ENCODE data around the gene ATP6V0D1. TPM values are rescaled to one million over a fixed set of nuclear protein-coding genes. Genes with fewer than 3 reads are reported as not detected.

ATP6V0D1 gene
- total and polyA plus RNA-seq, 10 donors, result 37.3 to 133 (median 105) TPM

DNA sequence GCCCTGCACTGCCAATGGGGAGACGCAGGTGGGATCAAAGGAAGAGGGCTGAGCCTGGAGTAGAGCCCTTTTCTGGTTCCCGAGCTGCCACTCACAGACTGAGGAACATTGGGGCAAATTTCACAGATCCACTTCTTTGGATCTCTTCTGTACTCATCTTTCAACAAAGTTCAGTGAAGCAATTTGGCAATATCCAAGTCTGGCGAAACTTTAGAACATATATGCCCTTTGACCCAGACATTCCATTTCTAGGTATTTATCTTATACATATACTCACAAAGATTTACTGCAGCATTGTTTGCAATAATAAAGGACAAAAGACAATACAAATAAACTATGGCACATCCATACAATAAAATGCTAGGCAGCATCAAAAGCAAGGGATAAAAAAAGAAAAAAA is 69.6 kb downstream of the ATP6V0D1 start:
- DNase-seq, result no peak
- H3K27ac ChIP-seq, result peak overlapping the region in 1 of 8 donors; percentile 8
- peaks cover 7 to 49% (median 31%) of the 10 kb centered on the region in 6 donors for H3K4me1 ChIP-seq
- no peaks in the 10 kb centered on the region for H3K36me3 ChIP-seq
- H3K27me3 ChIP-seq (replicated peaks in 1 of 7), result peaks cover 0 to 9% (median 0%) of the 10 kb centered on the region in 7 donors
- H3K4me3 ChIP-seq, result no peak overlapping the region
- no peak for TF ChIP-seq POLR2A (IDR thresholded peaks at IDR 0.05)
- TF ChIP-seq, protein P1, sequence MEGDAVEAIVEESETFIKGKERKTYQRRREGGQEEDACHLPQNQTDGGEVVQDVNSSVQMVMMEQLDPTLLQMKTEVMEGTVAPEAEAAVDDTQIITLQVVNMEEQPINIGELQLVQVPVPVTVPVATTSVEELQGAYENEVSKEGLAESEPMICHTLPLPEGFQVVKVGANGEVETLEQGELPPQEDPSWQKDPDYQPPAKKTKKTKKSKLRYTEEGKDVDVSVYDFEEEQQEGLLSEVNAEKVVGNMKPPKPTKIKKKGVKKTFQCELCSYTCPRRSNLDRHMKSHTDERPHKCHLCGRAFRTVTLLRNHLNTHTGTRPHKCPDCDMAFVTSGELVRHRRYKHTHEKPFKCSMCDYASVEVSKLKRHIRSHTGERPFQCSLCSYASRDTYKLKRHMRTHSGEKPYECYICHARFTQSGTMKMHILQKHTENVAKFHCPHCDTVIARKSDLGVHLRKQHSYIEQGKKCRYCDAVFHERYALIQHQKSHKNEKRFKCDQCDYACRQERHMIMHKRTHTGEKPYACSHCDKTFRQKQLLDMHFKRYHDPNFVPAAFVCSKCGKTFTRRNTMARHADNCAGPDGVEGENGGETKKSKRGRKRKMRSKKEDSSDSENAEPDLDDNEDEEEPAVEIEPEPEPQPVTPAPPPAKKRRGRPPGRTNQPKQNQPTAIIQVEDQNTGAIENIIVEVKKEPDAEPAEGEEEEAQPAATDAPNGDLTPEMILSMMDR (IDR thresholded peaks at IDR 0.05 in 8 of 11, conservative IDR thresholded peaks at IDR 0.05 in 3 of 11), result no peak
- TF ChIP-seq POLR2AphosphoS5 (IDR thresholded peaks at IDR 0.05), result no peak
- H3K9me3 ChIP-seq, result no peaks in the 10 kb centered on the region
- intact Hi-C loops (cut with DNase I; ENCODE audit: low total_unique reads), result no loop called here
- WGBS, 5 donors, result 86 to 95% (median 88%) methylated on average over 3 of the region's 3 CpGs

DNA sequence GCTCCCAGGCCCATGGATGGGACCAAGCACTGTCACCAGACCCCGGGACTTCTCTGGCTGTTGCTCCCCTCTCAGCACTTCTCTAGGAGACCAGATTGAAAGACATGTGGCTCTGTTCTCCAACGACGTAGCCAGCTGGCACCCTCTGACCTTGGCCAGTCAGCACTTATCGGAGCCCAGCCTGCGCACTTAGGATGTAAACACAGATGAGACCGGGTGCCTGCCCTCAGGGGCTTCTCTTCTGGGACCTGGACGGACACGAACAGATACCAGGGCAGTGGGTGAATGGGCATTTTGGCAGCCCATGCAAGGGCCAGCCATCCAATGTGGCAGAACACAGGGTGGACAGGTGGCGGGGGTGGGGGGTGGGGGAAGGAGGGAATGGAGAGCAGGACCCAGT is 71.3 kb downstream of the ATP6V0D1 start:
- no peak for DNase-seq
- no peak overlapping the region for H3K4me3 ChIP-seq
- TF ChIP-seq POLR2A (IDR thresholded peaks at IDR 0.05) (no peak), POLR2AphosphoS5 (IDR thresholded peaks at IDR 0.05) (no peak)
- TF ChIP-seq, protein P1 (IDR thresholded peaks at IDR 0.05 in 8 of 11, conservative IDR thresholded peaks at IDR 0.05 in 3 of 11), result no peak
- no peaks in the 10 kb centered on the region for H3K36me3 ChIP-seq
- H3K27me3 ChIP-seq (replicated peaks in 1 of 7), result no peaks in the 10 kb centered on the region
- no peaks in the 10 kb centered on the region for H3K9me3 ChIP-seq
- H3K4me1 ChIP-seq, result peaks cover 0 to 35% (median 17%) of the 10 kb centered on the region in 6 donors
- intact Hi-C loops (cut with DNase I; ENCODE audit: low total_unique reads), result loop anchor here (10.0 kb wide), 1 partner anchor 145 kb away; no protein-coding TSS in a partner anchor
- no peak overlapping the region for H3K27ac ChIP-seq
- 71 to 87% (median 81%) methylated on average over 9 of the region's 9 CpGs for WGBS, 5 donors

DNA sequence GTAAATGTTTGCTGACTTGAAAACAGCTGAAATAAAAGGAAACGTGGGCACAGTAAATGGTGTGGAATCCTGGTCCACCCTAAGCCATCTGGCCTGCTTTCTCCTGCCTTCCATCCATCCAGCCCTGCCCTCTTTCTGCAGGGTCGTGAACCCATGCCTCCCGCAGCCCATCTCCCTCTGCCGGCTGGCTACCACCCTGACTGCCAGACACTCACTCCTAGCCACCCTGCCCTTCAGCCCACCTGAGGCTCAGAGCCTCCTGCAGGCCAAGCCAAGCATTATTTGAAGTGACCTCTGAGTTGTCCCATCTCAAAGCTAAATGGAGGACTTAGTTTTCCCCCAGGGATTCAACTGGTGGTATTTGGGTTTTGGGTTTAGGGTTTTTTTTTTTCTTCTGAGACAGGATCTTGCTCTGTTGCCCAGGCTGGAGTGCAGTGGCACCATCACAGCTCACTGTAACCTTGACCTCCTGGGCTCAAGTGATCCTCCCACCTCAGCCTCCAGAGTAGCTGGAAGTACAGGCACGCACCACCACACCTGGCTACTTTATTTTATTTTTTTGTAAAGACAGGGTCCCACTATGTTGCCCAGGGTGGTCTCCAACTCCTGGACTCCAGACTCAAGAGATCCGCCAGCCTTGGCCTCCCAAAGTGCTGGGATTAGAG is 73.0 kb downstream of the ATP6V0D1 start:
- H3K4me1 ChIP-seq, result peaks cover 0 to 34% (median 14%) of the 10 kb centered on the region in 6 donors
- no peak overlapping the region for H3K4me3 ChIP-seq
- TF ChIP-seq, protein P1 (IDR thresholded peaks at IDR 0.05 in 8 of 11, conservative IDR thresholded peaks at IDR 0.05 in 3 of 11), result no peak
- no peak for TF ChIP-seq POLR2A (IDR thresholded peaks at IDR 0.05)
- no peak for TF ChIP-seq POLR2AphosphoS5 (IDR thresholded peaks at IDR 0.05)
- H3K36me3 ChIP-seq, result no peaks in the 10 kb centered on the region
- WGBS, 5 donors, result 82 to 87% (median 86%) methylated on average over 6 of the region's 6 CpGs
- intact Hi-C loops (cut with DNase I; ENCODE audit: low total_unique reads), result loop anchor here (10.0 kb wide), 1 partner anchor 143 kb away; no protein-coding TSS in a partner anchor
- no peaks in the 10 kb centered on the region for H3K9me3 ChIP-seq
- H3K27ac ChIP-seq, result no peak overlapping the region
- no peaks in the 10 kb centered on the region for H3K27me3 ChIP-seq (replicated peaks in 1 of 7)
- DNase-seq, result no peak

DNA sequence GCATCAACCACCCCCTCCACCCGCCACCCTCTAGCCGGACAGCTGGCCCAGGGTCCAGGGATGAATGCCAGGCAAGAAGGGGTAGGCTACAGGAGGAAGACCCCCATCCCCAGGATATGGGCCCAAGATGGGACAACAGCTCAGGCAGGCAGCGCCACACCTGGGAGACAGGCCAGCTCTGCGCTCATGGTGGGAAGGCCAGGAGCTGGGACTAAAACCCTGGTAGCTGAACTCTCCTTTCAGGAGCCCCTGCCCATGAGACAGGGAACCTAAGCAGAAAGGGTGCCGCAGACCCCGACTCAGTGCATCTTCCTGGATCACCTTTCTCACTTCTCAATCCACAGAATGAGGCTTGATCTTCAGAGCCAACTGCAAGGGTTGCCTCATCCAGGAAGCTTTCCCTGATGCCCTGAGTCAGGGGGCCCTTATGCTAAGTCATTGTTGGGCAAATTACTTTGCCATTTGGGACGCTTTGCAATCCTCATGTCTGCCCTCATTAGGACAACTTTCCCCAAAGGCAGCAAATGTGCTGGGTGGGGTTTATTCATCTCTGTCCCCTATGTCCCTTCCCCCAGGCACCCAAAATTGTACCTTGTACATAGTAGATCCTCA is 73.7 kb downstream of the ATP6V0D1 start:
- H3K9me3 ChIP-seq, result no peaks in the 10 kb centered on the region
- peak overlapping the region in 2 of 8 donors; percentile 13 to 36 for H3K27ac ChIP-seq
- WGBS, 5 donors, result 81 to 93% (median 85%) methylated on average over 5 to 7 of the region's 7 CpGs
- H3K27me3 ChIP-seq (replicated peaks in 1 of 7), result no peaks in the 10 kb centered on the region
- DNase-seq, result no peak
- peaks cover 0 to 27% (median 10%) of the 10 kb centered on the region in 6 donors for H3K4me1 ChIP-seq
- no peaks in the 10 kb centered on the region for H3K36me3 ChIP-seq
- no peak for TF ChIP-seq POLR2A (IDR thresholded peaks at IDR 0.05)
- TF ChIP-seq POLR2AphosphoS5 (IDR thresholded peaks at IDR 0.05), result no peak
- TF ChIP-seq, protein P1 (IDR thresholded peaks at IDR 0.05 in 8 of 11, conservative IDR thresholded peaks at IDR 0.05 in 3 of 11), result no peak
- intact Hi-C loops (cut with DNase I; ENCODE audit: low total_unique reads), result loop anchor here (10.0 kb wide), 1 partner anchor 142 kb away; no protein-coding TSS in a partner anchor
- H3K4me3 ChIP-seq, result no peak overlapping the region
